ENCODE data around the gene TAB2.

The TAB2 gene

DNA sequence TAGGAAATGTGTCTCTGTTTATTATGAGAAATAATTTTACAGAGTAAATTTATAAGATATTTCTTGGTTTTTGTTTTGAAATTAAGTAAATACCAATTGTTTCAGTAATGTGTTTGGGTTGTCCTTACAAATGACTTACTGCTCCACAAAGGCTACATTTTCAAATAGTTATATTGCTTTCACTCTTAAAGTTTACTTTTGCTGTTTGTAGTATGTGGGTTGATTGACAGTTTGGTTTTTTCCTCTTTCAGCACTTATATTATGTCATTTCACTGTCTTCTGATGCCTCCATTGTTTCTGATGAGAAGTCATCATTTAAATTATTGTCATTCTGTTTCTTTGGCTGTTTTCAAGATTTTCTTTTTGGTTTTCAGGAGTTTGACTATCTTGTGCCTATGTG, 47.7 kb downstream of the TAB2 start:
- ChIA-PET POLR2A (no interaction called here), CTCF (no interaction called here)
- Histone ChIP-seq H3K9me3 (ENCODE audit: control insufficient read depth, insufficient read depth, low read depth, low read length) (no peaks in the 10 kb centered on the region), H3K4me1 (ENCODE audit: control insufficient read depth, insufficient read depth, low read length) (peaks cover 20% of the 10 kb centered on the region), H3K36me3 (ENCODE audit: control insufficient read depth in 2 of 2, insufficient read depth in 1 of 2, low read length in 2 of 2) (peaks cover 0 to 7% of the 10 kb centered on the region in 2 experiments; a peak in 1 of 3 replicates), H3K27ac (ENCODE audit: extremely low read depth, low read depth, low read length) (no peak overlapping the region), H3K4me3 (ENCODE audit: low read depth, low read length) (no peak overlapping the region)
- TF ChIP-seq, protein P1, sequence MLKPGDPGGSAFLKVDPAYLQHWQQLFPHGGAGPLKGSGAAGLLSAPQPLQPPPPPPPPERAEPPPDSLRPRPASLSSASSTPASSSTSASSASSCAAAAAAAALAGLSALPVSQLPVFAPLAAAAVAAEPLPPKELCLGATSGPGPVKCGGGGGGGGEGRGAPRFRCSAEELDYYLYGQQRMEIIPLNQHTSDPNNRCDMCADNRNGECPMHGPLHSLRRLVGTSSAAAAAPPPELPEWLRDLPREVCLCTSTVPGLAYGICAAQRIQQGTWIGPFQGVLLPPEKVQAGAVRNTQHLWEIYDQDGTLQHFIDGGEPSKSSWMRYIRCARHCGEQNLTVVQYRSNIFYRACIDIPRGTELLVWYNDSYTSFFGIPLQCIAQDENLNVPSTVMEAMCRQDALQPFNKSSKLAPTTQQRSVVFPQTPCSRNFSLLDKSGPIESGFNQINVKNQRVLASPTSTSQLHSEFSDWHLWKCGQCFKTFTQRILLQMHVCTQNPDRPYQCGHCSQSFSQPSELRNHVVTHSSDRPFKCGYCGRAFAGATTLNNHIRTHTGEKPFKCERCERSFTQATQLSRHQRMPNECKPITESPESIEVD (tag by site-specific recombination; IDR thresholded peaks at IDR 0.05) = peak; percentile 82
- no peak for TF ChIP-seq ZNF623 (tag by site-specific recombination; IDR thresholded peaks at IDR 0.05)

DNA sequence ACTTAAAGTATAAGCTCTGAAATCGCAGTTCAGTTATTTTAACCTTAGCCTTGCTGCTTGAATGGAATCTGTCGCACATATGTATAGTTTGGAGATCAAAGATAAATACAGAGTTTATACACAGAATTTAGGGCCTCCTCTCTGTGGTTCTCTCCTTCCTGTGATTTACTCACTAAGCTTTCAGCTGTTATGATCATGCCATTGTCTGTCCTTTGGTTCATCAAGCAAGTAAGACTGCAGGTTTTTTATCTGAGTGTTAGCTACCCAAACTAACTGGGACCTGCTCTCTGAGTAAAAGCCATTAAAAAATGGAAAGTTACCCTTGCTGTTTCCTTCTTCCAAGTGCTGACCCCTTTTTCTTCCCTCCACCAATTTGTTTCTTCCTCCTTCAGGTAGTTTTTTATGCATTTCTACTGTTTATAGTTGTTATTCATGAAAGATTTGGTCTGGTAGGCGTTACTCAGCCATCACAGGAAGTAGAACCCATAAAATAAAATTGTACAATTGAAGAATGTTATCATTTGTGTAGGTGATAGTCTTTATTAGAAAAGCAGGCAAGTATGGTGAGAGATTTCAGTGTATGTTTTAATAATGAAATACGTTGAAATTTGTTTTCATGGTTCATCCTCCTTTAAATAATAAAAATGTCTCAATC, 48.9 kb downstream of the TAB2 start:
- ChIA-PET CTCF (no interaction called here), POLR2A (no interaction called here)
- Histone ChIP-seq H3K27ac (ENCODE audit: extremely low read depth, low read depth, low read length) (no peak overlapping the region), H3K4me1 (ENCODE audit: control insufficient read depth, insufficient read depth, low read length) (peaks cover 20% of the 10 kb centered on the region), H3K4me3 (ENCODE audit: low read depth, low read length) (no peak overlapping the region), H3K36me3 (ENCODE audit: control insufficient read depth in 2 of 2, insufficient read depth in 1 of 2, low read length in 2 of 2) (peaks cover 4 to 9% of the 10 kb centered on the region in 2 experiments; a peak in 2 of 3 replicates), H3K9me3 (ENCODE audit: control insufficient read depth, insufficient read depth, low read depth, low read length) (no peaks in the 10 kb centered on the region)
- TF ChIP-seq ZBTB20 (tag by site-specific recombination; IDR thresholded peaks at IDR 0.05) (no peak), ZNF610 (tag by site-specific recombination; IDR thresholded peaks at IDR 0.05; ENCODE audit: borderline replicate concordance) (no peak), HOXD13 (CRISPR knock-in tag; IDR thresholded peaks at IDR 0.05; ENCODE audit: borderline replicate concordance) (no peak), ZSCAN30 (tag by site-specific recombination; IDR thresholded peaks at IDR 0.05) (no peak), YY2 (tag by site-specific recombination; IDR thresholded peaks at IDR 0.05) (no peak), ZNF677 (tag by site-specific recombination; IDR thresholded peaks at IDR 0.05) (no peak), ZNF621 (tag by site-specific recombination; IDR thresholded peaks at IDR 0.05) (no peak), FEZF1 (tag by site-specific recombination; IDR thresholded peaks at IDR 0.05) (no peak), ZNF23 (tag by site-specific recombination; IDR thresholded peaks at IDR 0.05; ENCODE audit: borderline replicate concordance) (no peak), ZSCAN16 (tag by site-specific recombination; IDR thresholded peaks at IDR 0.05) (no peak), ZNF391 (tag by site-specific recombination; IDR thresholded peaks at IDR 0.05; ENCODE audit: borderline replicate concordance, low read depth) (no peak), ZNF530 (tag by site-specific recombination; IDR thresholded peaks at IDR 0.05; ENCODE audit: low read depth) (no peak), ZSCAN4 (tag by site-specific recombination; IDR thresholded peaks at IDR 0.05) (no peak), SCRT2 (tag by site-specific recombination; IDR thresholded peaks at IDR 0.05) (no peak), RBAK (tag by site-specific recombination; IDR thresholded peaks at IDR 0.05) (no peak), ZSCAN5A (tag by site-specific recombination; IDR thresholded peaks at IDR 0.05) (no peak), ZFP69B (tag by site-specific recombination; IDR thresholded peaks at IDR 0.05) (no peak), ZSCAN23 (tag by site-specific recombination; IDR thresholded peaks at IDR 0.05) (no peak), ELK4 (IDR thresholded peaks at IDR 0.05; ENCODE audit: borderline replicate concordance, low read depth, low read length) (no peak)
- TF ChIP-seq, protein P2, sequence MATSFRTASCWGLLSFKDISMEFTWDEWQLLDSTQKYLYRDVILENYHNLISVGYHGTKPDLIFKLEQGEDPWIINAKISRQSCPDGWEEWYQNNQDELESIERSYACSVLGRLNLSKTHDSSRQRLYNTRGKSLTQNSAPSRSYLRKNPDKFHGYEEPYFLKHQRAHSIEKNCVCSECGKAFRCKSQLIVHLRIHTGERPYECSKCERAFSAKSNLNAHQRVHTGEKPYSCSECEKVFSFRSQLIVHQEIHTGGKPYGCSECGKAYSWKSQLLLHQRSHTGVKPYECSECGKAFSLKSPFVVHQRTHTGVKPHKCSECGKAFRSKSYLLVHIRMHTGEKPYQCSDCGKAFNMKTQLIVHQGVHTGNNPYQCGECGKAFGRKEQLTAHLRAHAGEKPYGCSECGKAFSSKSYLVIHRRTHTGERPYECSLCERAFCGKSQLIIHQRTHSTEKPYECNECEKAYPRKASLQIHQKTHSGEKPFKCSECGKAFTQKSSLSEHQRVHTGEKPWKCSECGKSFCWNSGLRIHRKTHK (tag by site-specific recombination; IDR thresholded peaks at IDR 0.05) = no peak
